ENCODE data around the gene SUSD1.

GRCh38 chr9:112029921-112030444 lies 145.1 kb downstream of the SUSD1 start:
- TF ChIP-seq, protein P1, sequence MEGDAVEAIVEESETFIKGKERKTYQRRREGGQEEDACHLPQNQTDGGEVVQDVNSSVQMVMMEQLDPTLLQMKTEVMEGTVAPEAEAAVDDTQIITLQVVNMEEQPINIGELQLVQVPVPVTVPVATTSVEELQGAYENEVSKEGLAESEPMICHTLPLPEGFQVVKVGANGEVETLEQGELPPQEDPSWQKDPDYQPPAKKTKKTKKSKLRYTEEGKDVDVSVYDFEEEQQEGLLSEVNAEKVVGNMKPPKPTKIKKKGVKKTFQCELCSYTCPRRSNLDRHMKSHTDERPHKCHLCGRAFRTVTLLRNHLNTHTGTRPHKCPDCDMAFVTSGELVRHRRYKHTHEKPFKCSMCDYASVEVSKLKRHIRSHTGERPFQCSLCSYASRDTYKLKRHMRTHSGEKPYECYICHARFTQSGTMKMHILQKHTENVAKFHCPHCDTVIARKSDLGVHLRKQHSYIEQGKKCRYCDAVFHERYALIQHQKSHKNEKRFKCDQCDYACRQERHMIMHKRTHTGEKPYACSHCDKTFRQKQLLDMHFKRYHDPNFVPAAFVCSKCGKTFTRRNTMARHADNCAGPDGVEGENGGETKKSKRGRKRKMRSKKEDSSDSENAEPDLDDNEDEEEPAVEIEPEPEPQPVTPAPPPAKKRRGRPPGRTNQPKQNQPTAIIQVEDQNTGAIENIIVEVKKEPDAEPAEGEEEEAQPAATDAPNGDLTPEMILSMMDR (IDR thresholded peaks at IDR 0.05): no peak
- TF ChIP-seq ZFX (IDR thresholded peaks at IDR 0.05; ENCODE audit: borderline replicate concordance): no peak
